CD4-positive, alpha-beta T cell treated with Interleukin-15 for 1 hour (primary cell): Measurements from ENCODE around the gene SH2D3A.
"Not testable (repeated sequence)": the region's sequence is repeated elsewhere in the genome, so short reads cannot be mapped to it uniquely, and the experiment has no call there.

Experiments
- DNase-seq: peaks from one replicate; pipeline ENCODE4 v3.0.0-alpha.2; 2020

Gene SH2D3A

DNA sequence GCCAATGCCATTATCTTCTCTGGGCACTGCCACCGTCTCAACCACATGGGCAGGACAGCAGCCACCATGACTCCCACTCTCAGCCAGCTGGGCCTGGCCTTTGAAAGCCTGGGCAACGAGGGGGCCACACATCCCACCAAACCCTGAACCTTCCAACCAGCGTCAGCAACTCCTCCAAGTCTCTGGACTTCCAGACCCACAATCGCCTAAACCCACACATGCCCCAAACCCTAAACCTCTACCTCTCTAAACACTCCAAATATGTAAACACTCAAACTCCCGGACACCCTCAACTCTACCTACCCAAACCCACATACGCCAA, 47.7 kb downstream of the SH2D3A start:
- DNase-seq, result no peak

DNA sequence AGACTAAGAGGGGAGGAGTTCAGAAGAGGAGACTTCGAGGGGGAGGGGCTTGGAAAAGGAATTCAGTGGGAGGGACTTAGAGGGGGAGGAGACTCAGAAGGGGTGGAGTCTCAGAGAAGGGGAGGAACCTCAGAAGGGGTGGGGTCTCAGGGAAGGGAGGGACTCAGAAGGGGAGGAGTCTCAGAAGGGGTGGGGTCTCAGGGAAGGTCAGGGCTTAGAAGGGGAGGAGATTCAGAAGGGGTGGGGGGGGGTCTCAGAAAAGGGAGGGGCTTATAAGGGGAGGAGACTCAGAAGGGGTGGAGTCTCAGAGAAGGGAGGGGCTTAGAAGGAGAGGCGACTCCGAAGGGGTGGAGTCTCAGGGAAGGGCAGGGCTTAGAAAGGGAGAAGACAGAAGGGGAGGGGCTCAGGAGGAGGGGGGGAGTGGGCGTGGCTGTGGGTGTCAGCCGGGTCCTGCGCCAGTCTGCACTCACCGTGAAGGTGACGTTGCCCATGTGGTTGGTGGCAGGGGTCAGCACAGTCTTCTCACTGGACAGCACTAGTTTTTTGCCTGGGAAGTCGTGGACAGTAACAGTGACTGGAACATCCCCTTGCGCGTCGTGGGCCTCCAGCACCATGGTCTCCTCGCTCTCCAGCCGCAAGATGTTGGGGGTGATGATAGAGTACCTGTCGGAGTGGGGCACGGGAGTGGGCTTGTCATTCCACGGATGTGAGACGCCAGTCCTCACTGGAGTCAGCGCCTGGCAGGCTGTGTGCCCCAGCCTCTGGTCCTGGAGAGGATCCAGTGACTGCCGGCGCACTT, 48.3 kb downstream of the SH2D3A start:
- DNase-seq, result no peak

DNA sequence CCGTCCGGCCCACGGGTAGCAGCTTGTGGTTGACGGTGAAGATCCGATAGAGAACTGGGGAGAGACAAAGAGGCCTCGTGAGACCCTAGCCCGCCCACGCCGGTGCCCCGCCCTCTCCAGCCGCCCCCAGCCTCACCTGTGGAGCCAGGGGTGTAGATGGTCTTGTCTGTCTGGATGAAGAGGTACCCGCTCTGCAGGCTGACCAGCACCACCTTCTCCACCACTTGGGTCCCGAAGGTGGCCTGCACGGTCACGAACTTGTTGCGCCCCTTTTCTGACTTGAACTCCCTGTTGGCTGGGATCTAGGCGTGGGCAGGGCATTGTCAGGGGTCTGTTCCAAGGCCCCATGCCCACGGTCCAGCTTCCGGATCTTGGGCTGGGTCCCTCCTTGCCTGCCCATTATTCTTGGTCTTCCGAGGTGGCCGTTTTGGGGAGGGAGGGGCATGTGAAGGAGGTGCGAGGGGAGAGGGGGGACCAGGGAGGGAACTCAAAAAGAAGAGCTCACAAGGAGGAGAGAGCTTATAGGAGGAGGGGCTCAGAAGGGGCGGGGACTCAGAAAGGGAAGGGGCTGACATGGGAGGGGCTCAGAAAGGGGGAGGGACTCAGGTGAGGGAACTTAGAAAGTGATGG, 49.0 kb downstream of the SH2D3A start:
- no peak for DNase-seq

DNA sequence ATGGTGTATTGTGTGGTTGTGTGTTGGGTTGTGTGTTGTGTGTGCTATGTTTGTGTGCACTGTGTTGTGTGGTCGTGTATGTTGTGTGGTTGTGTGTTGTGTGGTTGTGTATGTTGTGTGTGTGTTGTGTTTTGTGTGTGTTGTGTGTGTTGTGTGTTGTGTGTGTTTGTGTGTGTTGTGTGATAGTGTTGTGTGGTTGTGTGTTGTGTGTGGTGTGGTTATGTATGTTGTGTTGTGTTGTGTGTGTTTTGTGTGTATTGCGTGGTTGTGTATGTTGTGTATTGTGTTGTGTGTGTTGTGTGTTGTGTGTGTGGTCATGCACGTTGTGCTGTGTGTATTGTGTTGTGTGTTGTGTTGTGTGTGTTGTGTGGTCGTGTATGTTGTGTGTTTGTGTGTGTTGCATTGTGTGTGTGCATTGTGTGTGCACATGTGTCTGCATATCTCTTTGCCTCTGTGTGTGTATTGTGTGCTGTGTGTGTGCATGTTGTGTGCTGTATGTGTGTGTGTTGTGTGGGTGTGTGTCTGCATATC, 49.7 kb downstream of the SH2D3A start:
- DNase-seq, result no peak

DNA sequence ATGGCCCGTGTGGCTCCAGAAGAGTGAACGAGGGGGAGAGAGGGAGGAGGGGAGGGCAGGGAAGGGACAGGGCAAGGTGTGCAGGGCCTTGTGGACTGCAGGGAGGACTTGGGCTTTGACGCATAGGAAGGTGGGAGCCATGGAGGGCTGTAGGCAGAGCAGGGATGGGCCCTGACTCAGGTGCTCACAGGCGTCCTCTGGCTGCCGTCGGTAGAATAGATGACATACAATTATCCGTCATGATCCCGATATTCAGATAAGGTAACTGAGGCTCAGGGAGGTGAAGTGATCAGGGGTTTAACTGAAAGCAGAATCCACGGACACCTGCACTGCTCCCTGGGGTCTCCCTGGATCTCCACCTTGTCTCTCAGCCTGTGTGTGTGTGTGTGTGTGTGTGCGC, 50.2 kb downstream of the SH2D3A start:
- no peak for DNase-seq

DNA sequence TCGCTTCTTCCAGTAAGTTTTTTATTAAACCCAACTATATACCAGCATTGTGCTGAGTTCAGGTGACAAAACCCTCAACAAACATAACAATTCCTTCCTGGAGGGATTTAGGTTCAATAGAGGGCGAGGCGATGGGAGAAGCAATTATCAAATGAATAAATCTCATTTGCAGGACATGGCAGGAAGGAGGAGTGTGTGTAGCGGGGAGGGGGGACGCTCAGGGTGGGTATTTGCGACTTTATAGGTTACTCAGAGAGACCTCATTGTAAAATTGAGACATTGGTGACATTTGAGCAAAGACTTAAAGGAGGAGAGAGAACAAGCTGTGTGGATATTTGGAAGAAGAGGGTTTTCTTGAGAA, 50.6 kb downstream of the SH2D3A start:
- no peak for DNase-seq

DNA sequence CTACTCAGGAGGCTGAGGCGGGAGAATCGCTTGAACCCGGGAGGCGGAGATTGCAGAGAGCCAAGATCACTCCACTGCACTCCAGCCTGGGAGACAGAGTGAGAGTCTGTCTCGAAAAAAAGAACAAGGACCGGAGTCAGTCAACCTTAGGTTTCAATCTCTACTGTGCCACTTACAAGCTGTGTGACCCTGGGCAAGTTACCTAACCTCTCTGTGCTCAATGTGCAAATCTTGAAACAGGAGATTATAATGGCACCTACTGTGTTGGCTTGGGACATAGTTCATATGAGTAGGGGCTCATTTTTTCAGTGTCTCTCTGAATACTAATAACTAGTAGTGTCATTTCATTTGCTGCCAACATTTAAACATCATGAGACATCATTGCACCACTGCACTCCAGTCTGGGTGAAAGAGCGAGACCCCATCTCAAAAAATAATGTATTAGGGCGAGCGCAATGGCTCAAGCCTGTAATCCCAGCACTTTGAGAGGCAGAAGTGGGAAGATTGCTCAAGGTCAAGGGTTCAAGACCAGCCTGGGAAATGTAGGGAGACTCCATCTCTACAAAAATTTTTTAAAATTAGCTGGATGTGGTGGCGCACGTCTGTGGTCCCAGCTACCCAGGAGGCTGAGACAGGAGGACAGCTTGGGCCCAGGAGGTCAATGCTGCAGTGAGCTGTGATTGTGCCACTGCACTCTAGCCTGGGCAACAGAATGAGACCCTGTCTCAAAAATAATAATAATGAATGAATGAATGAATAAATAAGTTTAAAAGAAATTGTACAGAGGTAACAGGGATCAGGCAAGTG, 52.3 kb downstream of the SH2D3A start:
- DNase-seq, result no peak

DNA sequence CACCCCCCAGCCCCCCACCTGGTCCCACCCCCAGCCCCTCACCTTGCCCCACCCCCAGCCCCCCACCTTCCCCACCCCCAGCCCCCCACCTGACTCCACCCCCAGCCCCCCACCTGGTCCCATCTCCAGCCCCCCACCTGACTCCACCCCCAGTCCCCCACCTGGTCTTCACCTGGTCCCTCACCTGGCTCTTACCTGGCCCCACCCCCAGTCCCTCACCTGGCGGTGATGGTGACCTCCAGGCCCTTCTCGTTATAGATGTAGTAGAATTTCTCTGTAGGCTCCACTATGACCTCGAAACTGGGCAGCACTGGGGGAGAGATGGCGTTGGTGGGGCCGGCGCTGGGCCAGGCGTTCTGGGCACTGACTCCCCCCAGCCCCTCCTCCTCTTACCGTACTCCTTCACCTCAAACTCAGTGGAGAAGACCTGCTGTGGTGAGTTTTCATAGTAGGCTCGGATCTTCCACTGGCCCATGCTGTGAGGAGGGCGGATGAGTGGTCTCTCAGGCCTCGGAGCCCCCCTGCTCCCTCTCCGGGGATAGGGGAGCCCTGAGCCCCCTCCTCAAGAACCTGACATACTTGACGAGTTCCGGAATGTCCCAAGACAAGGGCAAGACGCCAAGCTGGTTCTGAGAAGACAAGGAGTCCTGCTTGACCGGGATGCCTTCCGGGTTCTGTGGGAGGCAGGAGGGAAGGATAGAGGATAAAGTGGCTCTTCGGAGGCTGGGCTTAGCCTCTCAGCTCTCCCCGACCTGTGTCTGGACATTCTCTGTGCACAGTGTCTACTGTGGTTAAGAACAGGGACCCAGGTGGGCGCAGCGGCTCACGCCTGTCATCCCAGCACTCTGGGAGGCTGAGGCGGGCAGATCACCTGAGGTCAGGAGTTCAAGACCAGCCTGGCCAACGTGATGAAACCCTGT, 53.2 kb downstream of the SH2D3A start:
- DNase-seq, result no peak

DNA sequence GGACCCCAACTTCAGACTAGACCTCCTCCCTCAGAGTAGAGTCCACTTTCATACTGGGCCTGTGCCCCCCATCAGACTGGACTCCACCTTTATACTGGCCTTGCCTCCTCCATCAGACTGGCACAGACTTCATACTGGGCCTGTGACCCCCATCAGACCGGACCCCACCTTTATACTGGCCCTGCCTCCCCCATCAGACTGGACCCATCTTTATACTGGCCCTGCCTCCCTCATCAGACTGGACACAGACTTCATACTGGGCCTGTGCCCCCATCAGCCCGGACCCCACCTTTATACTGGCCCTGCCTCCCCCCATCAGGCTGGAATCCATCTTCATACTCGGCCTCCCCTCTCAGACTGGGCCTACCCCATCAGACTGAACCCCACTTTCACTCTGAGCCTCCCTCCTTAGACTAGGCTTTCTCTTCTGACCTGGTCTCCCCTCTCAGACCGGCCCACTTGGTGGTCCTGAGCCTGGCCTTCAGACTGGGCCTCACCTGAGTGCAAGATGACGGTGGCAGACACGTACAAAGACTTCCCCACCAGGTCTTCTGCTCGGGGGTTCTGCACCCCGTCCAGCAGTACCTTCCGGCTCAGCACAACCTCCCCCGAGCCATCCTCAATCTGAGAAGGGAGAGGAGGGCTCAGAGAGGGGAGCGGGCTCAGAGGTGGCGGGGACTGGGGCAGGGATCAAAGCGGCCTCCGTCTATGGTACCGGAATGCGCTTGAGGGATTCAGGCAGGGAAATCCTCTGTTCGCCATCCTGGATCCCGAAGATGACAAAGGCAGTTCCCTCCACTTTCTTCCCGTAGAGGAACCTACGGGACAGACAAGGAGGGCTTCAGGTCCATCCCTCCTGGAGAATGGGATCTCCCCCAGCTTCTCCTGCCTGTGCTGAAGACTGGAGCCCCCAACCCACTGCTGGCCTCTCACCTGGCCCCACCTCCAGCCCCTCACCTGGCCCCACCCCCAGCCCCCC, 54.3 kb downstream of the SH2D3A start:
- DNase-seq, result no peak

DNA sequence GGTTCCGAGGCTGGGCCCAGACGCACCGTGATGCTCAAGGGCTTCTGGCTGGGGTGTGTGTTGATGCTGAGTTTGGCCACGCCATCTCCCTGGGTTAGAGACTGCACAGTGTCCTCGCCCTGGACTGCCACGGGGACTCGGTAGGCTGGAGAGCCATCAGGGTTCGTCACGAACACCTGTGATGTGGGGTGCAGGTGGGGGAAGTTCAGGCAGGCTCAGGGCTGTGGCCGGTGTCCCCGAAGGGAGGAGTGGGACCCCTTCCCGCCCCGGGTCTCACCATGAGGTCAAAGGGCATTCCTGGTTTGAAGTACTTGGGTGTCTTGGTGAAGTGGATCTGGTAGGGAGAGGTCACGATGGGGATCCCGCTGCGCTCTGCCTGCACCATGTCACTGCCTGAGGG, 55.0 kb downstream of the SH2D3A start:
- no peak for DNase-seq

DNA sequence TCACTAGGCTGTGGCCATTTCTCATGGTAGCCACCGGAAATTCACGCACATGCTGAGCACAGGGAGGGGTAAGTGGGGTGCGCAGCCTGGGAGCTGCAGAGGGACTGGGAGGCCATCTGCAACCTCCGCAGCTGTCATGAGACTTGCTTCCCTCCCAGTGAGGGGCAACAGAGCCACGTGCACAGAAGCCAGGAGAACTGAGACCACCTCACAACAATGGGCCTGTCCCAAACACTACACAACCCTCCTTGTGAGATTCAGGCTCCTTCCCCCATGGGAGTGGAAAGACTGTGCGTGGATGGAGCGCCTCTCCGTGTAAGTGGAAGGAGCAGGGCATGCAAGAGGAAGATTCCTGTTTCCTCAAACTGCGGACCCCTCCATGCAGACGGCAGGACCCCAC, 55.6 kb downstream of the SH2D3A start:
- no peak for DNase-seq

DNA sequence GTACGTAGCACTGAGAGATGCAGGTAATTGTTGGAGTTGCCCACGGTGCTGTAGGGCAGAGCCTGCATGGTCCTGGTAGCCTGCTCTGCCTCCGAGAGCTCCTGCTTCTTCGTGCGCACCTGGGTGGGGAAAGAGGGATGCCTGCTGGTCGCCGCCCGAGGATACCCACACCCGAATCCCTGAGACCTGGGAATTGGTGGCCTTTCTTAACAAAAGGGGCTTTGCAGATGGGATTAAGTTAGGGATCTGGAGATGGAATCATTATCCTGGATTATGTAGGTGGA, 56.2 kb downstream of the SH2D3A start:
- DNase-seq, result no peak

DNA sequence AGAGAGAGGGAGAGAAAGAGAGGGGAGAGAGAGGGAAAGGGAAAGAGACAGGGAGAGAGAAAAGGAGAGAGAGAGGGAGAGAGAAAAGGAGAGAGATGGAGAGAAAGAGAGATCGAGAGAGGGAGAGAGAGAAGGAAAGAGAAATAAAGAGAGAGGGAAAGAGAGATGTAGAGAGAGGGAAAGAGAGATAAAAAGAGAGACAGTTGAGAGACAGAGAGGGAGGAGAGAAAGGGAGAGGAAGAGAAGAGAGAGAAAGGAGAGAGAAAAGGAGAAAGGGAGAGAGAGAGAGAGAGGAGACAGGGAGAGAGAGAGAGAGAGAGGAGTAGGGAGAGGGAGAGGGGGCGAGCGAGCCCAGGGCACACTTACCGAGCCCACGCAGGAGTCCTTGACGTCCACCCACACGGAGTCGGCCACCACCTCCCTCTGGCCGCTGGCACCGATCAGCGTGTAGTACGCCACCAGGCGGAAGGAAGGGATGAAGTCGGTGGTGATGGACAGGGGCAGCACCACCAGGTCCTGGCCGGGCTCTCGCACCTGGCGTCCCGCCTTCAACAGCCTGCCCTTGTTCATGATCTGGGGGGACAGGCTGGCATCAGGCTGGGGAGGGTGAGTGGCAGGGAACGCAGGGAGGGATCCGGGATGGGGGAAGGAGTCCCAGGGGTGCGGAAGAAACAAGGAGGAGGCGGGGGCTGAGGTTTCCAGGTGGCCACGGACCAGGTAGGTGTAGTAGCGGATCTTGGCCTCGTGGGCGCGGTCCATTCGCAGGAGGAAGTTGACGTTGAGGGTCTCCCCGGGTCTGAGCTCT, 56.8 kb downstream of the SH2D3A start:
- peak; percentile 34 for DNase-seq

DNA sequence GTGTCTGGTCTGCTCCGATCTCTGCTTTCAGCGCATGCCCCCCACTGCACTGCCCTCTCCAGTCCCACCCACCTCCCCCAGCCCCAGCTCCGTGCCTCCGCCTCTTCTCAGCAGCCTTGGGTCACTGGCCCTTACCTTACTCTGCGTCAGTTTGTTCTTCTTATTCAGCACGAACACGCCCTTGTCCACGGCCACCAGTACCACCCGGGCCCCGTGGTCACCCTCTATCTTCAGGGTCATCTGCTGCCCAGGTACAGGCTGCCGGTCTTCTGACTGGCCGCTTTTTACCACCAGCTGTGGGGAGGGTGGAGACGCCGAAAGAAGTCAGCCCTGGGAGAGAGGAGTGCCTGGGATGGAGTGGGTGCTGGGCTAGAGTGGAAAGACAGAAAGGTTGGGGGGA, 57.7 kb downstream of the SH2D3A start:
- DNase-seq, result no peak

DNA sequence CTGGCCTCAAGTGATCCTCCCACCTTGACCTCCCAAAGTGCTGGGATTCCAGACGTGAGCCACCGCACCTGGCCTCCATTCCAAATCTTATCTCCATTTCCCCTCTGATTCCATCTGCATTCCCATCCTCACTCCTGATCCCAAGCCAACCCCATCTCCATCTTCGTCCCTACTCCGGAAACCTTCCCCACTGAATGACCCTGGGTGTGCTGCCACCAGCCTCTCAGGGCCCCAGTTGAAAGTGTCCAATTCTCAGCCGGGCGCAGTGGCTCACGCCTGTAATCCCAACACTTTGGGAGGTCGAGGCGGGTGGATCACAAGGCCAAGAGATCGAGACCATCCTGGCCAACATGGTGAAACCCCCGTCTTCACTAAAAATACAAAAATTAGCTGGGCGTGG, 58.3 kb downstream of the SH2D3A start:
- not testable (repeated sequence) for DNase-seq

DNA sequence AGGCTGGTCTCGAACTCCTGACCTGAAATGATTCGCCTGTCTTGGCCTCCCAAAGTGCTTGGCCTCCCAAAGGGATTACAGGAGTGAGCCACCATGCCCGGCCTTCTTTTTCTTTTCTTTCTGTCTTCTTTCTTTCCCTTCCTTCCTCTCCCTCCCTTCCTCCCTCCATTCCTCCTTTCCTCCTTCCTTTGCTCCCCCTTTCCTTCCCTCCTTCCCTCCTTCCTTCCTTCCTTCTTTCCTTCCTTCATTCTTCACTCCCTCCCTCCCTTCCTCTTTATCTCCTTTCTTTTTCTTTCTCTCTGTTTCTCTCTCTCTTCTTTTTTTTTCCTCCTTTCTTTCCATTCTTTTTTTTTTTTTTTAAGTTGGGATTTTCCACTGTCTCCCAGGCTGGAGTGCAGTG, 58.9 kb downstream of the SH2D3A start:
- DNase-seq, result no peak

DNA sequence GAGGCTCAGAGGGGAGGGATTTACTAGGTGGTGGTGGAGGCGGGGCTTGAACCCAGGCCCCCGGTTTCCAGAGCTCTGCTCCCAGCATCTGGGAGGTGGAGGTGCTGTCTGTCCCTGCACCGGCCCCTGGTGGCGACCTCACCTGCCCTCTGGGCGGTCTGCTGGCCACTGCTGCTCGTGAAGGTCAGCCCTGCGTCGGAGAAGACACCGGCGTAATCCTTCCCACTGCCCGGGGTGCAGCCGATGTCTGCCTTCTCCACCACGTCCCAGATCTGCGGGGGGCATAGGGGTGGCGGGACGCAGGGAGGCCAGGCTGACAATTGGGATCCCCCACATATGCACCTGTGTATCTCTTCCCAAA, 59.6 kb downstream of the SH2D3A start:
- DNase-seq, result no peak

DNA sequence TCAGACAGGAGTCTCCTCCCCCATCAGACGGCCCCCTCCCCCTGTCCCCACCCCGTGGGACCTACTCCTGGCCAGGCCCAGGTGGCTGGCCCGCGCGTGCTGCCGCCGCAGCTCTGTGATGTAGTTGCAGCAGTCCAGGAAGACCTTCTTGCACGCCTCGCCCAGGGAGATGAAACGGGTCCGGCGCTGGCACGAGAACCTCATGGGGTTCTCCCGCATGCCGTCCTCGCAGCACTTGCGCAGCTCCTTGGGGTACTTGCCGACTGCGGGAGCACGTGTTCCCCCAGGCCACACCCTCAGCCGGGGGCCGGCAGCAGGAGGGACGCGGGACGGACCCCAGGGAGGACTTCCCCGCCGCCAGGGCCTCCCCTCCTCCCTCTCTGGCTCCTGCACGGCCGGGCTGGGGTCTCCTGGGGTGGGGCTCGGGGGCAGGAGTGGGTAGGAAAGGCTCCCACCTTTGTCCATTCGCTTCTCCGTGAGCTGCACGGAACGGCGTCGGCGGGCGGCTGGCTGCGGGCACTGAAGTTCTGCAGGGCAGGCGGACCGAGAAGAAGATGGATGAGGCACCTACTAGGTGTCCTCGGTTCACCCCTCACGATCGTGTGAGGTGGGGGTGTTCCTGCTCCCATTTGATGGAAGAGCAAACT, 60.1 kb downstream of the SH2D3A start:
- DNase-seq, result no peak

DNA sequence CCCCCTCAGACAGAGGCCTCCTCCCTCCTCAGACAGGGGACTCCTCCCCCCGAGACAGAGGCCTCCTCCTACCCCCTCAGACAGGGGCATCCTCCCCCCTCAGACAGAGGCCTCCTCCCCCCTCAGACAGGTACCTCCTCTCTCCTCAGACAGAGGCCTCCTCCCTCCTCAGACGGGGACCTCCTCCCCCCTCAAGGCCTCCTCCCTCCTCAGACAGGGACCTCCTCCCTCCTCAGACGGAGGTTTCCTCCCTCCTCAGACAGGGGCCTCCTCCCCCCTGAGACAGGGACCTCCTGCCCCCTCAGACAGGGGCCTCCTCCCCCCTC, 60.6 kb downstream of the SH2D3A start:
- DNase-seq, result no peak

DNA sequence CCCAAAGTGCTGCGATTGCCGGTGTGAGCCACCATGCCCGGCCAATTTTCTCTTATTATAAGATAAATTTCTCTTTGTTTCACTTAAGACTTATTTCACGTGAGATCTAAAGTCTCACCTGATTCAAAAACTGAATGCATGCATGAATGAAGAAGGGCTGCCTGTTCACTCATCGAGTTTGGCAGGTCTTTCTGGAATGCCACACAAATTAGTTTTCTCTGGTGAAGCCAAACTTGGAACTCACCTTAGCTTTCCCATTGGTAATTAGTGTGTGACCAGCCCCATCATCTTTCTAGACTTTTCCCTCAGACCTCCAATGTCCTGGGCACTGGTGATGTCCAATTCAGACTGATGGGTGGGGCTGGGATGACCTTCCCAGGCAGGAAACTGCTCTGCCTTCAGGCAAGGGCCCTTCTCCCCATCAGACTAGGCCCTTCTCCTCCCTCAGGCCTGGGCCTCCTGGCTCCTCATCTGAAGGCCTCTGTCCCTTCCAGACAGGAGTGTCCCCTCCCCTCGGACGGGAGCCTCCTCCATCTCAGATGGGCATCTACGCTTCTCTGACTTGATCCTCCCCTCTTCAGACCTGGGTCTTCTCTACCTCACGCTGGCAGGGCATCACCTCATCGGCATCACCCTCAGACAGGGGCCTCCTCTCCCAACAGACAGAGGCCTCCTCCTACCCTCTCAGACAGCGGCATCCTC, 61.2 kb downstream of the SH2D3A start:
- DNase-seq, result no peak
